Gastrocnemius medialis (tissue), 4 donors: ENCODE data around the gene SLC47A2. TPM values are rescaled to one million over a fixed set of nuclear protein-coding genes. Genes with fewer than 3 reads are reported as not detected.

Experiments used
- ATAC-seq, 2 donors: fragments of 150-250 bp; one replicate each; pipeline ENCODE4 v1.9.1; 2016
- DNase-seq, 2 donors: peaks; one replicate each; pipeline ENCODE4 v3.0.0-alpha.2; 2019
- H3K27ac ChIP-seq, 4 donors: fragments of 200-600 bp; sonication (generic); 1 replicate in 1 of 4; 2 replicates in 3 of 4; pipeline ENCODE4 v1.5.1; 2016 to 2018; ENCODE audit warnings: mild to moderate bottlenecking in 2 of 4, moderate library complexity in 1 of 4
- H3K27me3 ChIP-seq, 3 donors: fragments of 200-600 bp; sonication (generic) in 2 of 3; 1 replicate in 1 of 3; 2 replicates in 2 of 3; pipeline versions ENCODE4 v1.5.1 to v1.6.0; 2016 to 2019; ENCODE audit warnings: mild to moderate bottlenecking in 1 of 3, moderate library complexity in 1 of 3
- H3K36me3 ChIP-seq, 2 donors: fragments of 200-600 bp; sonication (generic) in 1 of 2; one replicate each; pipeline ENCODE4 v1.5.1; 2017 to 2018
- H3K4me1 ChIP-seq, 2 donors: fragments of 200-600 bp; sonication (generic) in 1 of 2; one replicate each; pipeline ENCODE4 v1.5.1; 2016 to 2017; ENCODE audit warnings: mild to moderate bottlenecking in 2 of 2
- H3K4me3 ChIP-seq, 4 donors: fragments of 200-600 bp; sonication (generic) in 3 of 4; 1 replicate in 1 of 4; 2 replicates in 3 of 4; pipeline ENCODE4 v1.5.1; 2016 to 2019; ENCODE audit warnings: mild to moderate bottlenecking in 2 of 4
- H3K9me3 ChIP-seq, 3 donors: fragments of 200-600 bp; sonication (generic) in 2 of 3; 1 replicate in 1 of 3; 2 replicates in 2 of 3; pipeline ENCODE4 v1.5.1; 2016 to 2019
- CTCF ChIP-seq, 5 experiments: fragments of 450-650 bp in 3 of 5; fragments of 200-600 bp in 2 of 5; sonication (generic) in 2 of 5; IDR thresholded peaks in 4 of 5; conservative IDR thresholded peaks in 1 of 5; 1 replicate in 4 of 5; 2 replicates in 1 of 5; pipeline ENCODE4 v1.5.1; 2016 to 2019; ENCODE audit warnings: antibody characterized with exemption in 5 of 5, mild to moderate bottlenecking in 3 of 5, moderate library complexity in 3 of 5
- POLR2A ChIP-seq, 2 donors: fragments of 450-650 bp; IDR thresholded peaks; one replicate each; pipeline ENCODE4 v1.6.1; 2017; ENCODE audit warnings: antibody characterized with exemption in 2 of 2, mild to moderate bottlenecking in 2 of 2, moderate library complexity in 2 of 2
- in situ Hi-C, 4 donors: fragments of 200-750 bp; cut with MboI; loops; one replicate each; pipeline versions ENCODE4 v1.15.0 to v1.8.0; 2017; ENCODE audit warnings: low sequenced_read_pairs in 4 of 4
- intact Hi-C: fragments of 100-400 bp; cut with DNase I; formaldehyde crosslinking; loops from one replicate; pipeline ENCODE4 v1.15.1; 2023; ENCODE audit warnings: low total_unique reads
- total RNA-seq, 4 donors: library from RNA; depleted of rRNA; stranded (reverse); fragments of >200 nt; gene quantifications; one replicate each; pipeline versions ENCODE4 v1.1.0 to v1.2.3, GENCODE V29; 2016

The SLC47A2 gene
- total RNA-seq, 4 donors from 2014 or later: 0.15 to 1.0 TPM; not detected in 2

- Histone ChIP-seq H3K4me3 (no peak overlapping the region), H3K27ac (no peak overlapping the region), H3K4me1 (peaks cover 23 to 25% of the 10 kb centered on the region in 2 donors), H3K36me3 (peaks cover 0 to 19% of the 10 kb centered on the region in 2 donors), H3K9me3 (no peaks in the 10 kb centered on the region), H3K27me3 (no peaks in the 10 kb centered on the region)
- intact Hi-C loops (no loop called here), in situ Hi-C loops (loop anchor here in 1 of 4 donors (10.0 kb wide), 1 partner anchor 72 kb away; no protein-coding TSS in a partner anchor)
- no peak for TF ChIP-seq POLR2A (IDR thresholded peaks at IDR 0.05)
- no peak for TF ChIP-seq CTCF (IDR thresholded peaks at IDR 0.05 in 4 of 5, conservative IDR thresholded peaks at IDR 0.05 in 1 of 5)
- ATAC-seq (no peak), DNase-seq (no peak)
These were observed 53.3 kb downstream of the SLC47A2 start for GRCh38 chr17:19663097-19663496.

GRCh38 chr17:19661121-19661520 lies 55.3 kb downstream of the SLC47A2 start:
- Histone ChIP-seq H3K36me3 (peaks cover 0 to 31% of the 10 kb centered on the region in 2 donors), H3K4me3 (no peak overlapping the region), H3K4me1 (peaks cover 23 to 25% of the 10 kb centered on the region in 2 donors), H3K27ac (no peak overlapping the region), H3K9me3 (no peaks in the 10 kb centered on the region), H3K27me3 (no peaks in the 10 kb centered on the region)
- no peak for ATAC-seq
- no peak for TF ChIP-seq POLR2A (IDR thresholded peaks at IDR 0.05)
- TF ChIP-seq CTCF (IDR thresholded peaks at IDR 0.05 in 4 of 5, conservative IDR thresholded peaks at IDR 0.05 in 1 of 5): no peak
- in situ Hi-C loops (loop anchor here in 1 of 4 donors (10.0 kb wide), 1 partner anchor 74 kb away; no protein-coding TSS in a partner anchor), intact Hi-C loops (no loop called here)
- no peak for DNase-seq

- ATAC-seq (no peak), DNase-seq (no peak)
- TF ChIP-seq POLR2A (IDR thresholded peaks at IDR 0.05) (no peak), CTCF (IDR thresholded peaks at IDR 0.05 in 4 of 5, conservative IDR thresholded peaks at IDR 0.05 in 1 of 5) (no peak)
- peak overlapping the region in 1 of 4 donors; percentile 51 for H3K27ac ChIP-seq
- in situ Hi-C loops (loop anchor here in 1 of 4 donors (10.0 kb wide), 1 partner anchor 74 kb away; no protein-coding TSS in a partner anchor), intact Hi-C loops (no loop called here)
- H3K27me3 ChIP-seq: no peaks in the 10 kb centered on the region
- peaks cover 0 to 39% of the 10 kb centered on the region in 2 donors for H3K36me3 ChIP-seq
- no peaks in the 10 kb centered on the region for H3K9me3 ChIP-seq
- H3K4me1 ChIP-seq: peaks cover 23 to 25% of the 10 kb centered on the region in 2 donors
- H3K4me3 ChIP-seq: no peak overlapping the region
These were observed 56.0 kb downstream of the SLC47A2 start for GRCh38 chr17:19660219-19660870.

- Histone ChIP-seq H3K9me3 (no peaks in the 10 kb centered on the region), H3K4me3 (no peak overlapping the region), H3K27me3 (no peaks in the 10 kb centered on the region), H3K27ac (peak overlapping the region; percentile 31 to 54 (median 42)), H3K36me3 (peaks cover 0 to 40% of the 10 kb centered on the region in 2 donors), H3K4me1 (peaks cover 19 to 21% of the 10 kb centered on the region in 2 donors)
- peak in 1 of 2 donors; percentile 21 for ATAC-seq
- intact Hi-C loops (no loop called here), in situ Hi-C loops (loop anchor here in 1 of 4 donors (10.0 kb wide), 1 partner anchor 75 kb away; no protein-coding TSS in a partner anchor)
- no peak for DNase-seq
- TF ChIP-seq CTCF (IDR thresholded peaks at IDR 0.05 in 4 of 5, conservative IDR thresholded peaks at IDR 0.05 in 1 of 5) (no peak), POLR2A (IDR thresholded peaks at IDR 0.05) (no peak)
These were observed 56.8 kb downstream of the SLC47A2 start for GRCh38 chr17:19659366-19660177.
